GM19351 (cell line): ENCODE results near the gene GGN.
"Not testable (repeated sequence)": the region's sequence is repeated elsewhere in the genome, so short reads cannot be mapped to it uniquely, and the experiment has no call there.

ENCODE experiments used
- ATAC-seq: cut with Tn5 transposase; IDR thresholded peaks from one replicate; pipeline ENCODE4 v1.9.1; 2021; ENCODE audit warnings: mild to moderate bottlenecking, moderate library complexity; ENCODE audit not compliant: unreplicated experiment

GGN gene

DNA sequence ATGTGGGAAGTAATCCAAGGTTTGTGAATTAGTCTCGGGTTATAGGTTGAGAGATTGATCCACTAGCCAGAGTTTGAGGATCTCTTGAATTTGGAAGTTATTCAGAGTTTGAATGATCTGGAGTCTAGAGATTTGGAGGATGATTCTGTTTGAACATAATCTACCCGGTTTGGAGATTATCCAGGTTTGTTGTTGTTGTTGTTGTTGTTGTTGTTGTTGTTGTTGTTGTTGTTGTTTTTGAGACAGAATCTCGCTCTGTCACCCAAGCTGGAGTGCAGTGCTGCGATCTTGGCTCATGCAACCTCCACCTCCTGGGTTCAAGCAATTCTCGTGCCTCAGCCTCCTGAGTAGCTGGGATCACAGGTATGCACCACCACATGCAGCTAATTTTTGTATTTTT lies 24.1 kb upstream of the GGN start:
- ATAC-seq = not testable (repeated sequence)

DNA sequence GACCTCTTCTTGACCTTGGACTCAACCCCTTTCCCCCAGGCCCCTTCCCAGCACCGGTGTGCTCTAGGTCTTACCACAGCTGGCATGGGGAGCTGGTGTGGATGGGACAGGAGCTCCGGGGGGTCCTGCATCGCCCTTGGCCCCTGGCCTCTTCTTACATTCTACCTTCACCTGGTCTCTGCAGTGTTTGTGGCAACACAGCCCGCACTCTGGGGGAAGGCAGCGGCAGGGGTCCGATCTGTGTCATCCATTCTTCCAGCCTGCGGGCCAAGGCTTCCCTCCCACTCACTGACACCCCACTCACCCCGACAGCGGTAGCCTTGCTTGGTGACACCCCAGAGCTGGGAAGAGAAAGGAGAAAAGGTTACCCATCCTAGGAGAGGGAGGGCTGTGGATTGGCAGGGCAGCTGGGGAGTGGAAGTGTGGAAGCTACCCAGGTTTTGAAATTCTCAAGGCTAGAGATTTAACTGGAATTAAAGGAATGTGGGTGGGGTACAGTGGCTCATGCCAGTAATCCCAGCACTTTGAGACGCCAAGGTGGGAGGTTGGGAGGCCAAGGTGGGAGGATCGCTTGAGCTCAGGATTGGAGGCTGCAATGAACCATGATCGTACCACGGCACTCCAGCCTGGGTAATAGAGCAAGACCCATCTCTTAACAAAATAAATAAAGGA lies 23.3 kb upstream of the GGN start:
- no peak for ATAC-seq

DNA sequence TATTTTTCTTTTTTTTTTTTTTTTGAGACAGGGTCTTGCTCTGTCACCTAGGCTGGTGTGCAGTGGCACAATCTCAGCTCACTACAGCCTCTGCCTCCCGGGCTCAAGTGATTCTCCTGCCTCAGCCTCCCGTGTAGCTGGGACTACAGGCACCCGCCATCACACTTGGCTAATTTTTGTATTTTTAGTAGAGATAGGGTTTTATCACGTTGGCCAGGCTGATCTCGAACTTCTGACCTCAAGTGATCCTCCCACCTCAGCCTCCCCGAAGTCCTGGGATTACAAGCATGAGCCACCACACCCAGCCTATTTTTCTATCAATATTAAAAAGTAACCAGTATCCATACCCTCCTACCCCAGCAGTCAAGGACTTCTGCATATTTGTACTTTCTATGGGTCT lies 22.6 kb upstream of the GGN start:
- ATAC-seq = not testable (repeated sequence)

DNA sequence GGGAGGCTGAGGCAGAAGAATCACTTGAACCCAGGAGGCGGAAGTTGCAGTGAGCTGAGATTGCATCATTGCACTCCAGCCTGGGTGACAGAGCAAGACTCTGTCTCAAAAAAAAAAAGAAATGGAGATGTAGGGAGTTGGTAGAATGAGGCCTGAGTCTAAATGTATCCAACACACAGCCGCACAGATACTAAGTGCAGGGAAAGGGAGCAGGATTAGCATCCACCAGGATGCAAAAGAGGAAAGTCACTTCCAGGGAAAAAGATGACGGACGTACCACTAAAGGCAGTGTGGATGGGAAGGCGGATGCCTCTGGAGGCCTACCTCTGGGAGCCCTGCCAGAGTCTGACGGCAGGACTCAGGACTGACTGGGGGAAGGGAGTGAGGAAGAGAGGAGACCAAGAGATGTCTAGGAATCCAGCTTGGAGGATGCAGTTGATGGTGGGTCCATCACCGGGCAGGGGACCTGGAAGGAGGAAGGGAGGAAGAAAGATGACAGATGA lies 21.8 kb upstream of the GGN start:
- no peak for ATAC-seq

DNA sequence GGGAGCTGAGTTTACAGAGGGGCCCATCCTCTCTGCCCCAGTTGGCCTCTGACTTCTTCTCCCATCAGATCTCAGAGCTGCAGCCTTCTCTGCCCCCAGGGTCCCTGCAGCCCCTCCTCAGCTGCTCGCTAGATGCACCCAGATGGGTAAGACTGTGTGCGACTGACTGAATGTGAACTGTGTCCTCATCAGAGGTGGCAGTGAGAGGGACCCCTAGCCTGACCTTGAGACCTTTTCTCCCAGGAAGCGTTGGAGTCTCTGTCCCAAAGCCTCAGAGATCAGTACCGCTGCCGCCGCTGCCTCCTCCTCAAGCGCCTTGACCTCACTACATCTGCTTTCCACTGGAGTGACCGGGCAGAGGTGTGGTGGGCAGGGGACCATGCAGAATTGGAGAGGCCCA lies 17.4 kb upstream of the GGN start:
- ATAC-seq = no peak

DNA sequence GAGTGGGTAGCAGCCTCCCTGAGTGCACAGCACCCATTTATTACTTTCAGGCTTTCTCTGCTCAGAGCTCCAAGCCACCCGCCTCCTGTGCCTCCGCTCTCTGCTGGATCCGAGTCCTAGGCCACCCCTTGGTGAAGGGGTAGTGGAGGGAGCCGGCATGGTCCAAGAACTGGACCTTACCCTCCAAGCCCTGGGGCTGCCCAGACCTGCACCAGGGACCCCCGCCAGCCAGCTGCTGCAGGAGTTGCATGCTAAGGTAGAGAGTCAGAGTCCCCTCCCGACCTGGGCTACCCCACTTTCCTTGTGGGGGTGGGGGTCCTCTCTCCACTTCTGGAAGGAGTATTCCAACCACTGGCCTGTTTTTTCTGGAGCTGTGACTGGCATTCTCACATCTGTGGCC lies 17.0 kb upstream of the GGN start:
- ATAC-seq = no peak

DNA sequence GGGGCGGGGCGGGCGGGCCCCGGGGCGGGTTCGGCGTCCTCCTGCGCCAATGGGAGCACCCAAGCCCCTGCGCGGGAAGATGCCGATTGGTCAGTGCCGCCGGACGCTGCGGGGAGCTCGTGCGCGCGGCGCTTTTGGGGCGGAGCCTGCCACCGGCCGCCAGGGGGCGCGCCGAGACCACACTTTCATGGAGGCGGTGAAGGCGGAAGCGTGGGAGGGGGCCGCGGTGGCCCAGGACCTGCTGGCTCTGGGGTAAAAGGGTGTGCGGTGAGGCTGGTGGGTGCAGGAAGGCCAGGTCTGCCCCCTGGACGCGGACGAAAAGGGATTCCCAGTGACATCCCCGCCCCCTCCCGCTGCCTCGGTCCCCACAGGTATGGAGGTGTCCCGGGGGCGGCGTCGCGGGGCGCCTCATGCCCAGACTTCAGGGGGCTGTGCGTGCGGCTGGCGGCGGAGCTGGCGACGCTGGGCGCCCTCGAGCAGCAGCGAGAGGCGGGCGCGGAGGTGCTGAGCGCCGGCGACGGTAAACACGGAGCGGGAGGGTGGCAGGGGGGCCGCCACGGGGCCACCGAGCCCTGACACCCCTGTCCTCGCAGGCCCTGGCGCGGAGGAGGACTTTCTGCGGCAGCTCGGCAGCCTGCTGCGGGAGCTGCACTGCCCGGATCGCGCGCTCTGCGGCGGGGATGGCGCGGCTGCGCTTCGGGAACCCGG lies 15.3 kb upstream of the GGN start, which contains the start of gene FAM98C:
TSS of gene FAM98C (plus strand) at position 127 of the 708 bp plus-strand sequence. CDS start at position 188, 61 bp downstream.
- peak; percentile 94 for ATAC-seq

DNA sequence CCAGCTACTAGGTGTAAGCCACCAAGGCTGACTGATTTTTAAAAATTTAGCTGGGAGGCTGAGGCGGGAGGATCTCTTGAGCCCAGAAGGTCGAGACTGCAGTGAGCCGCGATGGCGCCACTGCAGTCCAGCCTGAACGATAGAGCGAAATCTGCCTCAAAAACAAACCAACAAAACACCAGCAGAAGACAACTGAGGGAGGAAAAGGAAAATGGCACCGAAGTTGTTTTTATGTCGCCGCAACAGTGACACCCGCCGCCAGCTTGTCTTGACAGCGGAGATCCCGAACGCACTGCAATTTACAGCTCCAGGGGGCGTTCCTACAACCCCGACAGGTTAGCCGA lies 14.8 kb upstream of the GGN start:
- ATAC-seq = no peak

DNA sequence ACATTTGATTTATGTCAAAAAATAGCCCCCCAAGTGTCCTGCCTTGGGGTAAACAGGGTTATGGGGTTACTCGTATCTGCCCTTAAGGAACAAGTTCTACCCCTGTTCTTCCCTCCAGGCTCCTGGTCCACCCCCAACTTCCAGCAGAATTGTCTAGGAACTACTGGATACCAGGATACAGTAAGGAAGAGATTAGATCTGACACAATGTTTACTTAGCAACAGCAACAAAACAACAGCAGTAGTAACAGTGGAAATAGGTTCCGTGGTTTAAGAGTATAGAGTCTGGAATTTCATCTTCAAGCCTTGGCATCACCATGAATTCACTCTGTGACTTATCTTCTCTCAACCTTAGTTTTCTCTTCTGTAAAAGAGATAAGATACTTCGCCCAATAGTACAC lies 13.3 kb upstream of the GGN start:
- no peak for ATAC-seq

DNA sequence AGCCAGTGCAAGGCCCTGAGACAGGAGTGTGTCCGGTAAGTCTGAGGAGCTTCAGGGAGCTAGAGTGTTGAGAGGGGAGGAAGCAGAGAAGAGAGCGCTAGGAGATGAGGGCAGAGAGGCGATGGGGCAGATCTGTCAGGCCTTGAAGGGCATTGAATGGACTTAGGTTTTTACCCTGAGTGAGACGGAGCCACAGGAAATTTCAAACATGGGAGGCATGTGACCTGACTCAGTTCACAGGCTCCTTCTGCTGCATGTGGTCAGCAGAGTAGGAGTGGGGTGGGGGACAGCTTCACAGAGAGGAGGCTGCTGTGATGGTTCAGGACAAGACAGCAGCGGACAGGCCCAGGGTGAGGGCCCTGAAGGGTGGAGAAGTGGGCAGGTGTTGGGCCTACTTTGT lies 12.5 kb upstream of the GGN start:
- no peak for ATAC-seq

DNA sequence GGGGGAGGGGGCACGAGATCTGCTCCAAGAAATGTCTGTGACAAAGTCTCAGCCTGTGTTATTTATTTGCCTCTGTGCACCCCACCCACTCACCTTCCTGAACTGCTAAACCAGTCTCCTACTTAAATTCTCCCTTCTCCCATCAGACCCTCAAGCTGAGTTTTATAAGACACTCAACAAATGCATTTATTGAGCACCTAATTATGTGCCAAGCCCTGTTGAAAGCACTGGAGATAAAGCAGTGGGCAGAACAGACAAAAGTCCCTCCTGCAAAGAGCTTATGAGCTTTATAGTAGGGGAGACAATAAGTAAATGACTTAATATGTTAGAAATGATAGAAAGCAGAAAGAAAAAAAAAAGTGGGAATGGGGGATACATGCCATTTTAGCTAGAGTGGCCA lies 11.7 kb upstream of the GGN start:
- ATAC-seq = no peak

DNA sequence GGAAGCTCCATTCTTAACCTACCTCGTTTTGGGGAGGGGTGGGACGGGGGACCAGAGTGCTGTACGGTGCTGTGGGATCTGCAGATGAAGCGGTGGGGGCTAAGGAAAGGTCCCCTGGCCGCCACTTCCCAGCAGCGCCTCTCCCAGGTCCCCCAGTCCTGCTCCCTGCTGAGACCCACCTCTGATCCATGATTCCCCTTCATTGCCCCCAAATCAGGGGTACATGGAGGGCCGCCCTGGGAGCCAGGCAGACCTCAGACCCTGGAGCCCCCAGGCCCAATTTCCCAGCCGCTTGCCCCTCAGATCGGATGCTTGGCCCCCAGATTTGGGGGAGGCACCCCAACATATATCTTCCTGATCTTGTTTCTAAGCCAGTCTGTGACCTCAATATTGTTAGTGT lies 11.2 kb upstream of the GGN start:
- ATAC-seq = no peak

DNA sequence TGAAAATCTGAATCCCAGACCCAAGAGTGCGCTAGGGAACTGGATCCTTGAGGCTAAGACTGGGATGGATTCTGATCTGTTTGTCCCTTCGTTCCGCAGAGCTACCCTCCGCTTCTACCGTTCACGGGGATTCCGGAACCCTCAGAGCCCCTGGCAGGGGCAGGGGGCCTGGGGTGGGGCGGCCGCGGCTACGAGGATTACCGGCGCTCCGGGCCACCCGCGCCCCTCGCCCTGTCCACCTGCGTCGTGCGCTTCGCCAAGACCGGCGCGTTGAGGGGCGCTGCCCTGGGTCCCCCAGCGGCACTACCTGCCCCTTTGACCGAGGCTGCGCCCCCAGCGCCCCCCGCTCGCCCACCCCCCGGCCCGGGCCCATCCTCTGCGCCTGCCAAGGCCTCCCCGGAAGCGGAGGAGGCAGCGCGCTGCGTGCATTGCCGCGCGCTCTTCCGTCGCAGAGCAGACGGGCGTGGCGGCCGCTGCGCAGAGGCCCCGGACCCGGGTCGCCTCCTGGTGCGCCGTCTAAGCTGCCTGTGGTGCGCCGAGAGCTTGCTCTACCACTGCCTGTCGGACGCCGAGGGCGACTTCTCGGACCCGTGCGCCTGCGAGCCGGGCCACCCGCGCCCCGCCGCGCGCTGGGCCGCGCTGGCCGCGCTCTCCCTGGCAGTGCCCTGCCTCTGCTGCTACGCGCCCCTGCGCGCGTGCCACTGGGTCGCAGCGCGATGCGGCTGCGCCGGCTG lies 7.7 kb upstream of the GGN start:
- ATAC-seq = no peak

DNA sequence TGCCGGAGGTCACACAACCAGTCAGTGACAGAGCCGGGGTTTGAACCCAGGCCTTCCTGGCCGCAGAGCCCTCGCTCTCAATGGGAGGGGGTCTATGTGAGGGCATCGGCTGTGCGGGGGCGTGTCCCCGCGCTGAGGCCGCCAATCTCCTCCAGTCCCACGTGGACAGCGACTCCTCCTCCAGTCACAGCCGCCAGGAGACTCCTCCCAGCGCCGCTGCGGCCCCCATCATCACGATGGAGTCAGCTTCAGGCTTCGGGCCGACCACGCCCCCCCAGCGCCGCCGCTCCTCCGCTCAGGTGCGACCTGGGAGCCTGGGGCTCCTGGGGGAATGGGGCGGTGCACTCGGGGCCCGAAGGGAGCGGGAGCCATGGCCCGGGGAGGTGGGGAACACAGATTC lies 6.7 kb upstream of the GGN start:
- ATAC-seq = no peak

DNA sequence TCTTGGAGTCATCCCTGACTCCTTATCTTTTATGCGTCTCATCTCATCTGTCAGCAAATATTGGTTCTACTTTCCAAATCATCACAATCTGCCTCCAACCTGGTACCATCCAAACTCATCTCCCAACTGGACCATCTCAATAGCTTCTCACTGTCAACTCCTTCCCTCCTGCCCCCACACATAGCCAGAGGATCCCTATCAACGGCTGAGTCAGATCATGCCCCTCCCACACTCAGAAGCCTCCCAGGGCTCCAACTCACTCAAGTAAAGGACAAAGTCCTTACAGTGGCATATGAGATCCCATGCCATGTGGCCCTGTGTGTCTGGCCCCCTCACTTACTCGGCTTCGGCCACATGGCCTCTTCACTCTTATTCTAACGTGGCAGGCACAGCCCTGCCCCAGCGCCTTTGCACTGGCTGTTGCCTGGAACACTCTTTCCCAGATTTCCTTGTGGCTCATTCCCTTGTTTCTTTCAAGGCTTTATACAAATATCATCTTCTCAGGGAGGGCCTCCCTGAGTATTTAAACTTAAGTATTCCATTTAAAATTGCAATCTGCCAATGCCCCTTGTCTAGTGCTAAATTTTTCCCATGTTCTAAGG lies 5.0 kb upstream of the GGN start:
- no peak for ATAC-seq

DNA sequence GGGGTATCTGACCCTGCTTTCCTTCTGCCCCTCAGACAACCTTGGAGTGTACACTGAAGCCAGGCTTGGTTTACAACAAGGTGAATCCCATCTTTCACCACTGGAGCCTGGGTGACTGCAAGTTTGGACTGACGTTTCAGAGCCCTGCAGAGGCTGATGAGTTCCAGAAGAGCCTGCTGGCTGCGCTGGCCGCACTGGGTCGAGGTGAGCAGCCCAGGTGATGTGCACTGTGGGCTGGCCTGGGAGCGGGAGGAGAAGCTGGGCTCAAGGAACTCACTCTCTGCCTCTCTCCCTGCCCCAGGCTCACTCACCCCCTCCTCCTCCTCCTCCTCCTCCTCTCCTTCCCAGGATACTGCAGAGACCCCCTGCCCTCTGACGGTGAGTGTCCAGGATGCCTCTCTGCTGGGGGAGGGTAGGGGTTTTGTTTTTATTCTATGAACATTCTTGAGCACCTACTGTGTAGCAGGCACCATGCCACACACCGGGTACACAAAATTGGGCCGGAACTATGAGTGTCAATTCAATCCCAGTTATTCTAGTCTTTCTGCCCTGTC lies 4.2 kb upstream of the GGN start:
- ATAC-seq = no peak

DNA sequence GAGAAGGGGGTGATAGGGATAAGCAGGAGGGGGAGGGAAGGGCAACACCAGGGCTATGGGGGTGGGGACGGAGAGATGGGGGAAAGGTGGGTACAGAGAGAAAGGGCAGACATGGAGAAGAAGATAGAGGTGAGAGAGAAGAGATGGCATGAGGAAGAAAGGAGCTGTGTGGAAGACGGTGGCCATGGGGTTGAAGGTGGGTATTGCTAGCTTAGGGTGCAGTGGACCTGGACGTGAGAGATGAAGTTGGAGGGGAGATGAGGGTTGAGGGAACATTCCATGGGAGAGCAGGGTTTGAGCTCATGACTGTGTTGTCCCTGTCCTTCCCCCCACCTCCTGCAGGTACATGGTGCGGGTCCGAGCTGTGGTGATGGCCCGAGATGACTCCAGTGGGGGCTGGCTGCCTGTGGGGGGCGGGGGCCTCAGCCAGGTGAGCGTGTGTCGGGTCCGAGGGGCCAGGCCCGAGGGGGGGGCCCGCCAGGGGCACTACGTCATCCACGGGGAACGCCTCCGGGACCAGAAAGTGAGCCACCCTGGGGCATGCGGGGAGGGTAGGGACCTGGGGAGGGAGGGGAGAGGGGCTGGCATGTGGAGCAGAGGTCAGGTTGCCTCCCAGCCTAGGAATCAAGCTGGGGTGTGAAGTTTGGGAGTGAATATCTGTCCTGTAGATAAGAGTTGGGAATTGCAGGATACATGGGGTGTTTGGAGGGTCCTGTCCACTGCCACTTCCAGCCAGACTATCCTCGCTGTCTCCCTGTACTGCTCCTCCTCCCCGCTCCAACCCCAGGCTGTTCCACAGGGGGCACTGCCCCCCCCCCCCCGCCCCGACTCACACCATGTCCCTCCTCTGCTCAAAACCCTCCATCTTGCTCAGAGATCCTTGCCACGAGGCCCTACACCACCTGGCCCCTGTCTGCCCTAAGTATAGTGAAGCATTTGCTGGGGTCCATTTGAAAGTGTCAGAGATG lies 2.4 kb upstream of the GGN start:
- no peak for ATAC-seq

DNA sequence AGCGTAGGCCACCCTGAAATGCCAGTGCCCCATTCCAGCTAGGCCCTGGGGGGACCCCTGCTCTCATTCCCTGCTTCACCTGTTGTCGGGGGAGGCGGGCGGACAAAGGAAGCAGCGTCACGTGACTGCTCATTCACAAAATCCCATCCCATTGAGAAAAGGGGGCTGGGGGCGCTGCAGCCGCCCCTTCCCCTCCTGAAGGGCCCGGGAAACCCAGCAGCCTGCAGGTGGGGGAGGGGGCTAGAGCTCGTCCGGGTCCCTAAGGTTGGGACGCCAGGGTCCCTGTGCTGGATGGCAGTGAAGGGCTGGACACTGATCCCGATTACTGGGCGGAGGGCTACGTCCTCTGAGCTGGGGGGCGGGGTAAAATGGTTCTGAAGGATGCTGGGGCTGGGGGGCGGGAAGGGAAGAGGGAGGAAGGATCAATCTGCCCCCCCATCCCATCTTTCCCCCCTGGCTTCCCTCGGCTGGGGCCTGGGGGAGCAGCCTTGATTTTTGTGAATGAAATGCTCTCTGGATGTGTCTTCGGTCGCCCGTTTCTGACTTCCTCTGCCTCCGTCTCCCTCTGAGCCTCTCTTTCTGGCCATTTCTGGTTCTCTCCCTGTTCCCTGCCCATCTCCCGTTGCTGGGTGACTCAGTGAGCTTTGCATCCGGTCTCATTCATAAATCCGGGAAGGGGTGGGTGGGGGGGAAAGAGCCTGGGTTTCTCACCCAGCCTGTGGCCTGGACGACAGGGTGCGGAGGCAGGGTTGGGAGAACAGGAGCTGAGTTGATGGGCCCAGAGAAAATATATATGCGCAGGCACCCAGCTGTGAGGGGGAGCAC lies 1.5 kb upstream of the GGN start:
- ATAC-seq = no peak
